CD4-positive, CD25-positive, alpha-beta regulatory T cell (primary cell): Measurements from ENCODE around the gene POLDIP2. TPM values are rescaled to one million over a fixed set of nuclear protein-coding genes. Genes with fewer than 3 reads are reported as not detected.

Experiments
- ATAC-seq, 2 donors: fragments of 150-1000 bp; cut with Tn5 transposase; one replicate each; pipeline ENCODE4 v1.10.0; 2021; ENCODE audit warnings: low read depth in 2 of 2, moderate number of reproducible peaks in 2 of 2, moderate library complexity in 1 of 2
- DNase-seq, 3 donors: peaks; one replicate each; pipeline versions ENCODE4 v3.0.0 to v3.0.0-alpha.2; 2012 to 2022; ENCODE audit warnings: mixed read lengths in 1 of 3
- H3K27ac ChIP-seq: one replicate; pipeline ENCODE4 v1.7.0; 2013; ENCODE audit warnings: mild to moderate bottlenecking, low read length; ENCODE audit not compliant: insufficient read depth, poor library complexity, severe bottlenecking
- H3K27me3 ChIP-seq: one replicate; pipeline ENCODE4 v1.7.0; 2013; ENCODE audit warnings: low read length; ENCODE audit not compliant: control insufficient read depth, insufficient read depth
- H3K36me3 ChIP-seq: one replicate; pipeline ENCODE4 v1.7.0; 2013; ENCODE audit warnings: mild to moderate bottlenecking, low read length, moderate library complexity; ENCODE audit not compliant: control insufficient read depth, insufficient read depth
- H3K4me1 ChIP-seq: 2 replicates; pipeline ENCODE4 v1.7.0; 2013; ENCODE audit warnings: mild to moderate bottlenecking, low read length; ENCODE audit not compliant: insufficient read depth, control insufficient read depth, poor library complexity, severe bottlenecking
- H3K4me3 ChIP-seq: one replicate; pipeline ENCODE4 v1.7.0; 2013; ENCODE audit warnings: low read depth, mild to moderate bottlenecking, low read length, moderate library complexity
- H3K9me3 ChIP-seq, 2 experiments: 1 replicate in 1 of 2; 2 replicates in 1 of 2; pipeline ENCODE4 v1.7.0; 2013; ENCODE audit warnings: low read length in 2 of 2, mild to moderate bottlenecking in 1 of 2, moderate library complexity in 1 of 2; ENCODE audit not compliant: control insufficient read depth in 2 of 2
- H3K27ac Mint-ChIP-seq, 3 donors: one replicate each; pipeline ENCODE4 v1.8.0; 2020 to 2022; ENCODE audit warnings: mild to moderate bottlenecking in 3 of 3, mixed read lengths in 3 of 3, moderate library complexity in 2 of 3
- H3K27me3 Mint-ChIP-seq: one replicate; pipeline ENCODE4 v1.8.0; 2022; ENCODE audit warnings: mild to moderate bottlenecking, mixed read lengths
- H3K36me3 Mint-ChIP-seq: one replicate; pipeline ENCODE4 v1.8.0; 2020; ENCODE audit warnings: mixed read lengths
- H3K4me1 Mint-ChIP-seq, 4 donors: one replicate each; pipeline ENCODE4 v1.8.0; 2020 to 2022; ENCODE audit warnings: mixed read lengths in 4 of 4, mild to moderate bottlenecking in 1 of 4
- H3K4me3 Mint-ChIP-seq, 4 donors: one replicate each; pipeline ENCODE4 v1.8.0; 2020 to 2022; ENCODE audit warnings: mild to moderate bottlenecking in 4 of 4, mixed read lengths in 4 of 4, moderate library complexity in 3 of 4
- H3K9me3 Mint-ChIP-seq, 7 donors: one replicate each; pipeline ENCODE4 v1.8.0; 2020 to 2022; ENCODE audit warnings: mixed read lengths in 7 of 7, mild to moderate bottlenecking in 3 of 7, moderate library complexity in 2 of 7
- polyA plus RNA-seq, 4 donors: library from polyadenylated mRNA; unstranded; fragments of 300-500 nt; fragmentation: Illumina TruSeq; gene quantifications; one replicate each; pipeline ENCODE4 v1.2.3, GENCODE V29; 2021
- total RNA-seq: library from RNA; stranded (reverse); gene quantifications from one replicate; pipeline ENCODE4 v1.2.3, GENCODE V29; 2022

The POLDIP2 gene
- total and polyA plus RNA-seq, 5 donors from 2014 or later = 29.4 to 88.5 (median 74.0) TPM

- Histone ChIP-seq H3K4me3 (peak overlapping the region; percentile 20), H3K4me1 (peaks cover 23% of the 10 kb centered on the region), H3K36me3 (no peaks in the 10 kb centered on the region), H3K9me3 (no peaks in the 10 kb centered on the region), H3K27me3 (no peaks in the 10 kb centered on the region), H3K27ac (peak overlapping the region; percentile 90)
- peak in 1 of 3 donors; percentile 44 for DNase-seq
- Mint-ChIP-seq H3K9me3 (no peaks in the 10 kb centered on the region), H3K27ac (peak overlapping the region in 2 of 3 donors; percentile 47 to 69), H3K27me3 (no peaks in the 10 kb centered on the region), H3K36me3 (peaks cover 3% of the 10 kb centered on the region), H3K4me1 (peaks cover 0 to 32% (median 22%) of the 10 kb centered on the region in 4 donors), H3K4me3 (peak overlapping the region; percentile 78 to 90 (median 83))
- no peak for ATAC-seq
Measured at GRCh38 chr17:28372203-28372944, 15.0 kb upstream of the POLDIP2 start.

- Mint-ChIP-seq H3K36me3 (peaks cover 3% of the 10 kb centered on the region), H3K27ac (peak within 1 kb of the TSS; percentile 14 to 96 (median 89)), H3K4me3 (peak within 1 kb of the TSS; percentile 88 to 99 (median 94)), H3K9me3 (no peaks in the 10 kb centered on the region), H3K4me1 (peaks cover 0 to 32% (median 22%) of the 10 kb centered on the region in 4 donors), H3K27me3 (no peaks in the 10 kb centered on the region)
- Histone ChIP-seq H3K27ac (peak within 1 kb of the TSS; percentile 90), H3K4me3 (peak within 1 kb of the TSS; percentile 67), H3K9me3 (no peaks in the 10 kb centered on the region), H3K4me1 (peaks cover 23% of the 10 kb centered on the region), H3K36me3 (no peaks in the 10 kb centered on the region), H3K27me3 (no peaks in the 10 kb centered on the region)
- DNase-seq = peak; percentile 72 to 90 (median 84)
- peak; percentile 86 to 87 for ATAC-seq
Measured at GRCh38 chr17:28371245-28372202, 14.2 kb upstream of the POLDIP2 start, which contains the start of gene SARM1. Gene SARM1, plus strand, starts transcription at chr17:28371694. Its CDS starts 339 bp downstream, at chr17:28372033.

- Mint-ChIP-seq H3K4me1 (peaks cover 0 to 32% (median 22%) of the 10 kb centered on the region in 4 donors), H3K36me3 (peaks cover 3% of the 10 kb centered on the region)
- peak overlapping the region; percentile 67 for H3K4me3 ChIP-seq
Measured at GRCh38 chr17:28370744-28371103, 13.4 kb upstream of the POLDIP2 start.

GRCh38 chr17:28370035-28370743, 12.9 kb upstream of the POLDIP2 start, which contains the start of gene VTN:
Gene VTN, minus strand, starts transcription at chr17:28370307. Its CDS starts 104 bp downstream, at chr17:28370203.
- DNase-seq (no peak), ATAC-seq (no peak)
- peak within 1 kb of the TSS; percentile 90 for H3K27ac ChIP-seq
- H3K27me3 Mint-ChIP-seq = no peaks in the 10 kb centered on the region
- no peaks in the 10 kb centered on the region for H3K27me3 ChIP-seq
- H3K36me3 Mint-ChIP-seq = peaks cover 3% of the 10 kb centered on the region
- H3K9me3 ChIP-seq = no peaks in the 10 kb centered on the region
- no peaks in the 10 kb centered on the region for H3K9me3 Mint-ChIP-seq
- no peaks in the 10 kb centered on the region for H3K36me3 ChIP-seq
- H3K4me1 ChIP-seq = peaks cover 23% of the 10 kb centered on the region
- peak within 1 kb of the TSS; percentile 67 for H3K4me3 ChIP-seq
- peak within 1 kb of the TSS; percentile 48 to 96 (median 89) for H3K27ac Mint-ChIP-seq
- H3K4me1 Mint-ChIP-seq = peaks cover 0 to 32% (median 22%) of the 10 kb centered on the region in 4 donors
- H3K4me3 Mint-ChIP-seq = peak within 1 kb of the TSS; percentile 88 to 99 (median 94)

More at GRCh38 chr17:28370744-28371103, 13.4 kb upstream of the POLDIP2 start:
- no peaks in the 10 kb centered on the region for H3K36me3 ChIP-seq
- Mint-ChIP-seq H3K27ac (peak overlapping the region in 2 of 3 donors; percentile 89 to 96), H3K27me3 (no peaks in the 10 kb centered on the region), H3K9me3 (no peaks in the 10 kb centered on the region), H3K4me3 (peak overlapping the region; percentile 88 to 99 (median 94))
- no peak for ATAC-seq
- H3K9me3 ChIP-seq = no peaks in the 10 kb centered on the region
- H3K27ac ChIP-seq = peak overlapping the region; percentile 90
- no peak for DNase-seq
- no peaks in the 10 kb centered on the region for H3K27me3 ChIP-seq
- peaks cover 23% of the 10 kb centered on the region for H3K4me1 ChIP-seq

GRCh38 chr17:28369684-28370034, 12.3 kb upstream of the POLDIP2 start:
- H3K27ac ChIP-seq = no peak overlapping the region
- no peaks in the 10 kb centered on the region for H3K9me3 ChIP-seq
- ATAC-seq (no peak), DNase-seq (no peak)
- peaks cover 4% of the 10 kb centered on the region for H3K36me3 ChIP-seq
- H3K27me3 ChIP-seq = no peaks in the 10 kb centered on the region
- H3K4me3 ChIP-seq = no peak overlapping the region
- H3K27ac Mint-ChIP-seq = peak overlapping the region in 2 of 3 donors; percentile 48 to 96
- H3K4me3 Mint-ChIP-seq = peak overlapping the region; percentile 29 to 99 (median 92)
- peaks cover 23% of the 10 kb centered on the region for H3K4me1 ChIP-seq
- H3K9me3 Mint-ChIP-seq = no peaks in the 10 kb centered on the region
- H3K27me3 Mint-ChIP-seq = no peaks in the 10 kb centered on the region
- H3K4me1 Mint-ChIP-seq = peaks cover 0 to 32% (median 19%) of the 10 kb centered on the region in 4 donors
- H3K36me3 Mint-ChIP-seq = no peaks in the 10 kb centered on the region

GRCh38 chr17:28368915-28369683, 11.8 kb upstream of the POLDIP2 start:
- peaks cover 23% of the 10 kb centered on the region for H3K4me1 ChIP-seq
- Mint-ChIP-seq H3K27ac (no peak overlapping the region), H3K4me1 (peaks cover 0 to 32% (median 19%) of the 10 kb centered on the region in 4 donors), H3K4me3 (peak overlapping the region in 3 of 4 donors; percentile 43 to 88 (median 57)), H3K36me3 (no peaks in the 10 kb centered on the region), H3K9me3 (no peaks in the 10 kb centered on the region), H3K27me3 (no peaks in the 10 kb centered on the region)
- no peak for ATAC-seq
- H3K27me3 ChIP-seq = no peaks in the 10 kb centered on the region
- no peak overlapping the region for H3K27ac ChIP-seq
- H3K4me3 ChIP-seq = no peak overlapping the region
- no peaks in the 10 kb centered on the region for H3K9me3 ChIP-seq
- peaks cover 6% of the 10 kb centered on the region for H3K36me3 ChIP-seq
- no peak for DNase-seq
